ENCODE data around the gene UGT8.

GRCh38 chr4:114563536-114564315, 34.9 kb upstream of the UGT8 start:
- no peak for TF ChIP-seq CTCF (IDR thresholded peaks at IDR 0.05)
- no peak for TF ChIP-seq POLR2A (IDR thresholded peaks at IDR 0.05)
- TF ChIP-seq POLR2AphosphoS5 (IDR thresholded peaks at IDR 0.05) = no peak
